NCI-H146 (cell line): Measurements from ENCODE around the gene RBM33.

ENCODE experiments used
- DNase-seq: peaks from one replicate; lab custom pipeline; 2025; lab: John Stamatoyannopoulos, UW

Gene RBM33

DNA sequence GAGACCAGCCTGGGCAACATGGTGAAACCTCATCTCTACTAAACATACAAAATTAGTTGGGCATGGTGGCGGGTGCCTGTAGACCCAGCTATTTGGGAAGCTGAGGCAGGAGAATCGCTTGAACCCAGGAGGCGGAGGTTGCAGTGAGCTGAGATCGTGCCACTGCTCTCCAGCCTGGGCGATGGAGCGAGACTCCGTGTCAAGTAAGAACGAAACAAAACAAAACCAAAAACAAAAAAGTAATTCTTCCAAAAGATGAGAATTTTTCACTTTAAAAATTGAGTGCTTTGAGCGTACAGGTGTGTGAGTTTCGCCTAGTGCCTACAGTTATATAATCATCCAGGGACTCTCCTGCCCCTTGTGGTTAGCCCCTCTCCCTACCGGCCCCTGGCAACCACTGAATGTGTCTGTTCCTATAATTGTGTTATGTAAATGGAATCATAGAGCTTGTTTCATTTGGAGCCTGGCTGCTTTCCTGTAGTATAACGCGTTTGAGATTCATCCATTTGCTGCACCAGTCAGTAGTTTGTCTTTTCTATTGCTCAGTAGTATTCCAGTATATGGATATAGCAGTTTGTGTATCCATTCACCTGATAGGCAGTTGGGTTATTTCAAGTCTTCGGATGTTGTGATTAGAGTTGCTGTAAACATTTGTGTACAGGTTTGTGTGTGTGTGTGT is 80.0 kb downstream of the RBM33 start:
- no peak for DNase-seq

DNA sequence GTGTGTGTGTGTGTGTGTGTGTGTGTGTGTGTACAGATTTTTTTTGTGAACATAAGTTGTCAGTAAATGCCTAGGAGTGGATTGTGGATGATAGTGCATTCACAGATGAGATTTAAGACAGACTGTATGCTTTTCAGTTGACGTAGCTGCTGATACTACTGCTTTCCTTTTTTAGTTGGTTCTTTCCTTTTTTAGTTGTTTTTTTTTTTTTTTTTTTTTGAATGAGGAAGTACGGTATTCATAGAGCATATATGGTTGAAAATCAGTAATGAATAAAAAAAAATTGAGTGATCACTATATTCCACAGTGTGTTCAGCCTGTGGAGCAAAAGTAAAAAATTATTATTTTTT is 80.5 kb downstream of the RBM33 start:
- no peak for DNase-seq

DNA sequence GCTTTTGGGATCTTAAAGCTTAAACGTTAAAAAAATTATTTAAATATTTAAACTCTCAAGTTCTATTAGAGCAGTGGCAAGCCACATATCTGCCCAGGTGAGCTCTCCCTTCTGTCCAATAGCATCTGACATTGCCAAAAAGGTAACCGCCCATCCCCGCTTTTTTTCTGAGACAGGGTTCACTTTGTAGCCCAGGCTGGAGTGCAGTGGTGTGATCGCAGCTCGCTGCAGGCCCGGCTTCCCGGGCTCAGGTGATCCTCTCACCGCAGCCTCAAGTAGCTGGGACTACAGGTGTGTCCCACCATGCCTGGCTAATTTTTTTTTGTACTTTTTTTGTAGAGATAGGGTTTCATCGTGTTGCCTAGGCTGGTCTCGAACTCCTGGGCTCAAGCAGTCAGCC is 83.2 kb downstream of the RBM33 start:
- DNase-seq = no peak

DNA sequence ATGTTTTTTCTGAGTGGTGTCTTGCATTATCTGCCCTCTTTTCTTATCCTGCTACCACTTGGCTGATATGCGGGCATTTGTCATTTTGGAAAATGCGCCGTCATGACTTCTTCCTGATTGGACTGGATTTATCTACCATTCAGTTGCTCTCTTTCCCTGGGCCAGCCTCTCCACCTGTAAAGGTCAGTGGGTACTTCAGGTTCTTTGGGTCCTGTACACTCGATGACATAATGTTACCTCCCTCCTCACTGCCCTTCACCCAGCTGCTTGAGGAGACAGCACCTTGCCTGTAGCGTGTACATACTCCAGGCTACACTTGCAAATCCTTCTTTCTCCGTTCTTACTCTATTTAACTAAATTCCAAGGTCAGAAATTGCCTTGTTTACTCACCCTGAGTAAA is 83.7 kb downstream of the RBM33 start:
- no peak for DNase-seq

- no peak for DNase-seq
These were observed 85.4 kb downstream of the RBM33 start for GRCh38 chr7:155729847-155730246.

DNA sequence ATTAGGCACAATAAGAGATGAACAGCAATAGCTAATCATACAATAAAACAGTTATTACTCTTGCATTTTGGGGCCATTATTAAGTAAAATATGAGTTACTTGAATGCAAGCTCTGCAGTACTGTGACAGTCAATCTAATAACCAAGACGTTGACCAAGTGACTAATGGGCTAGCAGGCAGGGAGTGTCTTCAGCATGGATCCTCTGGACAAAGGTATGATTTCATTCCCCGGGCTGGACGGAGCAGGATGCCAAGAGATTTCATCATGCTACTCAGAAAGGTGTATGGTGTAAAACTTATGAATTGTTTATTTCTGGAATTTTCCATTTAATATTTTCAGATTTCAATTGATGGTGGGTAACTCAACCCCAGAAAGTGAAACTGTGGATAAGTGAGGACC is 86.9 kb downstream of the RBM33 start:
- DNase-seq = no peak

DNA sequence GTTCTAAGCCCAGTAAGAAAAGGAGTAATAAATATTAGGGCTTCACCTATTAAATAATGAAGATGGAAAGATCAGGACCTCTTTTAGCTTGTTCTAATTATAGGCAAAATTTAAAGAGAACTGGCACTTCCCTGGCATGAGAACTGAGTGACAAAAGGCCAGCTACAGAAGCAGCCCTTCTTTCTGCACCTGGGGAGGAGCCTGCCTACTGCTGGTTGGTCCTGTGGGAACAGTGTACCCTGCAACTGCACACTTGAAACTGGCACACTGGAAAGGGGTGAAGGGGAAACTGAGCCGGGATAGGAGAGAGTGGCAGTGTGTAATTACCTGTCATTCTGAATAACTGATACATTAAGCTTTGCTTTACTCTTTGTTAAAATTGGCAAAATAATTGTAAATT is 87.4 kb downstream of the RBM33 start:
- DNase-seq = no peak

DNA sequence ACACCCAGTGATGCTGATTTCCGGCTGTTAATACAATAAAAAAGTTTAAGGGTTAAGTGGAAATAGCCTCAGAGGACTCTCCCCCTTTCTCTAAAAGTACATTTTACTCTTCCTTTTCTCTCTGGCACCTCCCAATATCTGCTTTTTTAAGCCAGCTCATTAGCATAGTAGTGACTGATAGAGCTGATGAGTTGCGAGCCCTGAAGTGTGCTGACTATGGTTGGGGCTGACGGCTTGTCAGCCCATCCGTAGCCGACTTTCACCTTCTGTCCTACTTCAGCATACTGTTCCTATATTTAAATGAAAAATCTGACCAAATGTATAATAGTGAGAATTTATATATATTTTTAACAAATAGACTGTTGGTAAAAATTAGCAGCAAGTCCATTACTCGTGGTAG is 87.8 kb downstream of the RBM33 start:
- no peak for DNase-seq

DNA sequence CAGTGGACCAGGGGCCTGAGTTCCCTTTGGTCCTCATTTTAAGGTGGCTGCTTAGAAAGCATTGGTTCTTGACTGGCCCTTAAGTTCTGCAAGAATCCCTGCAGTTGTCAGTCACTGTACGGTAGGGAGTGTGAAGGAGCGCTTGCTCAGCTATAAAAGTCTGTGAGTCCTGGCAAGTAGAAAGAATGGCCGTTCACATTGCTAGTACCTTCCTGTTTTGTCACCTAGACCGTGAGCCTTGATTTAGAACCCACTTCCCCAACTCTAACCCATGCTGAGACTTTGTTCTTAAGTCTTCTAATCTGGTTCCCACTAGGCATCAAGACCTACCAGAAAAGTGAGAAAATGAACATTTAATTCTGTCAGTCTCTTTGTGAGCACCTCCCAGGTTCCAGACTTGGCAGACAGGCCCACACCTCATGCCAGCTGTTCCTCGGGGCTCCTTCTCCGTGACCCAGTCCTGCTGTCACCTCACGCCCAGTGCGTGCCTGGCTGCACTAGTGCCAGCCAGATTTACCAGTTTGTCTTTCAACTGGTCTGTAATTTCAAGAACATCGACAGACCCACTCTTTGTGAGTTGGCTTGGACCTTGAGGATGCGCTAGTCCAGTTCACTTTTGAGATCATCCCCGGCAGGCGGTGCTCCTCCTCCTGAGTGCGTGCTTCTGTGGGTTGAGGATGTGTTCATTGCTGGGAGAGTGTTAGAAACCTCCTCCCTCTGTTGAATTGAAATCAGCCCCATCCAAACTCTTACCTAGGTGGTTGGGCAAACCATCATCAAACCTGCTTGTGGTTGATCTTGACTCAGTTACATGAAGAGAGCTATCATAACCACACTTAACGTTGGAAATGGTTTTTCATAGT is 89.4 kb downstream of the RBM33 start:
- no peak for DNase-seq

GRCh38 chr7:155734445-155734809 is 90.0 kb downstream of the RBM33 start:
- no peak for DNase-seq

DNA sequence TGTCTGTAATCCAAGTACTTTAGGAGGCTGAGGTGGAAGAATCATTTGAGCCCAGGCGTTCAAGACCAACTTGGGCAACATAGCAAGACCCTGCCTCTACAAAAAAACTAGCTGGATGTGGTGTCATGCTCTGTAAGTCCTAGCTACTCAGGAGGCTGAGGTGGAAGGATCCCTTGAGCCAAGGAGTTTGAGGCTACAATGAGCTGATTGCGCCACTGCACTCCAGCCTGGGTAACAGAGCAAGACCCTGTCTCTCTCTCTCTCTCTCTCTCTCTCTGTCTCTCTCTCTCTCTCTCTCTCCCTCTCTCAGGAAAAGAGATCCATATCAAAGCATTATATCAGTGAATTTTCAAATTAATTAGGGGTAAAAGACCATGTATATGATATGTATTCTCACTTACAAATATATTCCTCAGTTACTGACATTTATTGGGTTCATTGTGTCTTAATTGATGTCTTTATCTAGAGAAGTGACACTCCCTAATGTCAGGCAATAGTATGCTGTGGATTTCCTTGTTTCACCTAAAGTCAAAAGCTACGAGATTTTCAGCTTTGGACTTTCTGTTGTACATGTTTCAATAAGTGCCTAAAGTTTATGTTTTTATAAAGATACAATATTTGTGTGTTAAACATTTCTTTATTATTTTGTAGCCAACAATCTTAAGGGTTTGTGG is 91.1 kb downstream of the RBM33 start:
- no peak for DNase-seq

DNA sequence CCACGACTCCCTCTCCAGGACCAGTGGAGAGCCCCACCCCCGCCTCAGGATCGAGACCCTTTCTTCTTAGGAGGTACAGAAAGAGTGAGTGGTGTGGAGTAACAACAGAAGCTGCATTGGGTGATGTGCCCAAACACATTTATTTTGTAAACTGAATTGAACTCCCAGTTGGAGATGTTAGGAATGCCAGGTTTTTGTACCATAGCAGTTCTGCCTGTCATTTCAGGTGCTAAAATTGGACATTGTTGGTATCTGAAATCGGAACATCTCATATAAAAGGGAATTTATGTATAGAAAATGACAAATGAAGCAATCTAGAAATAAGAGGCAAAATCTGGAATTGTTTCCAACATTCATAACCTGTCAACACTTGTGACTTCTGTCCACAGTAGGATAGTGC is 93.1 kb downstream of the RBM33 start:
- no peak for DNase-seq

- no peak for DNase-seq
These were observed 93.6 kb downstream of the RBM33 start for GRCh38 chr7:155738104-155738503.

- peak; percentile 36 for DNase-seq
These were observed 94.4 kb downstream of the RBM33 start for GRCh38 chr7:155738652-155739537.

GRCh38 chr7:155739538-155740143 is 95.2 kb downstream of the RBM33 start:
- DNase-seq = no peak

- no peak for DNase-seq
These were observed 96.6 kb downstream of the RBM33 start for GRCh38 chr7:155741082-155741481.

DNA sequence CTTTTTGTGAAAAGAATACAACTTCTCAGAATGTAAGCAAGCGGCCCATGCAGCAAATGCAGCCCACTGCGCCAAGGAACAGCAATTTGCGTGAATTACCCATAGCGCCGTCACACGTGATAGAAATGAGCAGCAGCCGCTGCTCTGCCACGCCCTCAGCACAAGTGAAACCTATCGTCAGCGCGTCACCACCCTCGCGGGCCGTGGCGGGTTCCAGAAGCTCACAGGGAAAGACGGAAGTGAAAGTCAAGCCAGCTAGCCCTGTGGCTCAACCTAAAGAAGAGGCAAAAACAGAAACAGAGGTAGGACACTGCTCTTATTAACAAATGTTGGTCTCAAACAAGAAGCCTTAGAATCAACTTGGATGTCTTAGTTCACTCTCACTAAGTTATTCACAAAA is 97.3 kb downstream of the RBM33 start:
- DNase-seq = no peak

DNA sequence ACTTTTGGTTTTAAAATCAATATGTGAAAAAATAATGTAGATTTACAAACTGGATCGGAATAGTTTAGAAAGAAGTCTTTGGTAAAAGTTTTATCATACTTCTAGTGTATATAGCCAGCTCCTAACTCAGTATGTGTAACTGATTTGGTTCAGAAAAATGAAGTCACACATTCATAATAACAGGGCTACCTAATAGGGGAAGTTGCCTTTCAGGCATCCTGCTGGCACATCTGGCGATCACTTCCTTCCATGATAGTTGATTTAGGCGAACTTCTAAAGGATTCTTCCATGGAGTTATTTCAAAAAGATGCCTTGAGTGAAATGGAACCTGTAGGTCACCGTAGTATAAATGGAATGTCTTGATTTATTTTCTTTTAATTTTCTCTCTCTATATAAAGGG is 98.7 kb downstream of the RBM33 start:
- DNase-seq = no peak

- no peak for DNase-seq
These were observed 100.7 kb downstream of the RBM33 start for GRCh38 chr7:155744971-155745683.

DNA sequence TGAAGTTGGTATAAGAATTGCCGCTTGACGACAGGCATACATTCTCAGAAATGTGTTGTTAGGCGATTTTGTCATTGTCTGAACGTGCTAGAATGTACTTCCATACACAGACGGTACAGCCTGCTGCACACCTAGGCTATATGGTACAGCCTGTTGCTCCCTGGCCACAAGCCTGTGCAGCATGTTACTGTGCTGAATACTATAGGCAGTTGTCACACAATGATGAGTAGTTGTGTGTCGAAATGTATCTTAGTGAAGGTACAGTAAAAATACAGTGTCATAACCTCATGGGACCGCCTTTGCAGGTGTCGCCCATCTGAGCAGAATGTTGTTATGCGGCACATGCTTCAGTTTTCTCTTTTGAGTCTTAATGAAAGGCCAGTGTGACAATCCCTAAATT is 101.3 kb downstream of the RBM33 start:
- no peak for DNase-seq

DNA sequence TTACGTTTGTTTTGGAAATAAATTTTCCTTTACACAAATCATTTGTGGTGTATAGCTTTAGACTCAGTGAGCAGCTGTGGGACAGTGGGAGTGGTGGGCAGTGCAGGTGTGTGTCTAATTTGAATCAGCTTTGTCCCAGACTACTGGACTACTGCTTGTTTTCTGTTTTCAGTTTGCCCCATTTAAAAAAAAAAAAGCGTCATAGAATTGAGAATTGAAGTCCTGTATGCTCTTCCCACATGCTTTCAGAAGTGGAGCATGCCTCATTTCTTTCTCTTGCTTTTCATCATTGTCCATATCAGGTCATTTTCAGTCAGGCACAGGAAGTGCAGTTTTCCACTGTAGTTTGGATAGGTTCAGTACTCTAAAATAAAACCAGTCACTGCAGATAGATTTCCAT is 101.7 kb downstream of the RBM33 start:
- no peak for DNase-seq
